Fibroblast of lung (primary cell): Measurements from ENCODE around the gene CACNA1E. TPM values are rescaled to one million over a fixed set of nuclear protein-coding genes. Genes with fewer than 3 reads are reported as not detected.

ENCODE experiments used
- DNase-seq, 2 donors: peaks; one replicate each; pipeline versions ENCODE4 v3.0.0 to v3.0.0-alpha.2; 2010; ENCODE audit warnings: low read depth in 2 of 2
- H2AFZ ChIP-seq: 2 replicates; pipeline ENCODE4 v1.5.1; 2012; ENCODE audit warnings: low read length, control low read depth, inconsistent platforms
- H3K27ac ChIP-seq: 2 replicates; pipeline ENCODE4 v1.5.1; 2011; ENCODE audit warnings: low read length, control low read depth; ENCODE audit not compliant: insufficient read depth
- H3K27me3 ChIP-seq: 2 replicates; pipeline ENCODE4 v1.5.1; 2011; ENCODE audit warnings: mild to moderate bottlenecking, low read length; ENCODE audit not compliant: control insufficient read depth, insufficient read depth
- H3K36me3 ChIP-seq: 2 replicates; pipeline ENCODE4 v1.5.1; 2011; ENCODE audit warnings: low read length; ENCODE audit not compliant: control insufficient read depth, insufficient read depth
- H3K4me1 ChIP-seq: 2 replicates; pipeline ENCODE4 v1.5.1; 2011; ENCODE audit warnings: low read length; ENCODE audit not compliant: control insufficient read depth, insufficient read depth; ENCODE audit errors: extremely low read depth
- H3K4me2 ChIP-seq: 2 replicates; pipeline ENCODE4 v1.5.1; 2011; ENCODE audit warnings: low read length, control low read depth; ENCODE audit not compliant: insufficient read depth; ENCODE audit errors: extremely low read depth
- H3K4me3 ChIP-seq, 4 experiments: fragments of 200-600 bp in 1 of 4; sonication (generic) in 1 of 4; replicated peaks in 1 of 4; 2 replicates each; pipeline ENCODE4 v1.5.1; 2011 to 2016; ENCODE audit warnings: low read length in 4 of 4, low read depth in 3 of 4, mild to moderate bottlenecking in 3 of 4, control low read depth in 2 of 4, inconsistent platforms in 1 of 4, mixed read lengths in 1 of 4; ENCODE audit not compliant: insufficient read depth in 1 of 4; ENCODE audit errors: control extremely low read depth in 1 of 4
- H3K79me2 ChIP-seq: 2 replicates; pipeline ENCODE4 v1.5.1; 2012; ENCODE audit warnings: mild to moderate bottlenecking, low read length, inconsistent platforms; ENCODE audit not compliant: control insufficient read depth, insufficient read depth
- H3K9ac ChIP-seq: 2 replicates; pipeline ENCODE4 v1.5.1; 2011; ENCODE audit warnings: mild to moderate bottlenecking, low read length, control low read depth; ENCODE audit not compliant: insufficient read depth
- H3K9me3 ChIP-seq: 2 replicates; pipeline ENCODE4 v1.5.1; 2012; ENCODE audit warnings: low read depth, low read length; ENCODE audit not compliant: control insufficient read depth, insufficient read depth
- H4K20me1 ChIP-seq: 2 replicates; pipeline ENCODE4 v1.5.1; 2011; ENCODE audit warnings: low read length; ENCODE audit not compliant: control insufficient read depth, insufficient read depth; ENCODE audit errors: extremely low read depth
- CTCF ChIP-seq, 2 donors: IDR thresholded peaks in 1 of 2; conservative IDR thresholded peaks in 1 of 2; 1 replicate in 1 of 2; 2 replicates in 1 of 2; pipeline ENCODE4 v1.5.1; 2011 to 2012; ENCODE audit warnings: low read length in 2 of 2, control low read depth in 1 of 2, inconsistent platforms in 1 of 2, low read depth in 1 of 2, mild to moderate bottlenecking in 1 of 2
- EZH2 ChIP-seq: IDR thresholded peaks from 2 replicates; pipeline ENCODE4 v1.5.1; 2012; ENCODE audit warnings: low read length, control low read depth, mild to moderate bottlenecking; ENCODE audit errors: missing control alignments
- polyA plus RNA-seq, 2 donors: library from polyadenylated mRNA; depleted of rRNA in 1 of 2; stranded (reverse) in 1 of 2; unstranded in 1 of 2; fragments of >200 nt; gene quantifications; 2 replicates each; pipeline ENCODE4 v1.2.1, GENCODE V29; 2011 to 2012; ENCODE audit warnings: missing spikeins in 1 of 2
- total RNA-seq: library from RNA; depleted of rRNA; stranded (reverse); fragments of >200 nt; gene quantifications from 2 replicates; pipeline ENCODE4 v1.2.1, GENCODE V29; 2014

CACNA1E gene
- total and polyA plus RNA-seq, 2 donors (not counting 1 experiment from before 2014, with no cell fraction given), result 0.01 TPM; not detected in 1

GRCh38 chr1:181517181-181517875, 34.0 kb downstream of the CACNA1E start:
- Histone ChIP-seq H3K79me2 (no peaks in the 10 kb centered on the region), H3K36me3 (no peaks in the 10 kb centered on the region), H3K27me3 (no peaks in the 10 kb centered on the region), H2AFZ (no peak overlapping the region), H3K9me3 (no peaks in the 10 kb centered on the region), H3K4me1 (no peaks in the 10 kb centered on the region), H3K9ac (no peak overlapping the region), H3K4me3 (no peak overlapping the region), H4K20me1 (no peaks in the 10 kb centered on the region), H3K27ac (no peak overlapping the region), H3K4me2 (no peak overlapping the region)
- no peak for TF ChIP-seq CTCF (conservative IDR thresholded peaks at IDR 0.05 in 1 of 2, IDR thresholded peaks at IDR 0.05 in 1 of 2; ENCODE audit: low read depth in 1 of 2, low read length in 2 of 2)
- TF ChIP-seq EZH2, result no peak
- no peak for DNase-seq

- H3K4me2 ChIP-seq, result no peak overlapping the region
- no peak overlapping the region for H3K27ac ChIP-seq
These were observed 34.8 kb downstream of the CACNA1E start for GRCh38 chr1:181518152-181518551.

GRCh38 chr1:181522864-181523263, 39.5 kb downstream of the CACNA1E start:
- Histone ChIP-seq H4K20me1 (no peaks in the 10 kb centered on the region), H3K4me3 (no peak overlapping the region), H3K9me3 (no peaks in the 10 kb centered on the region), H3K27ac (no peak overlapping the region), H2AFZ (no peak overlapping the region), H3K4me1 (no peaks in the 10 kb centered on the region), H3K36me3 (no peaks in the 10 kb centered on the region), H3K9ac (no peak overlapping the region), H3K4me2 (no peak overlapping the region), H3K79me2 (no peaks in the 10 kb centered on the region), H3K27me3 (no peaks in the 10 kb centered on the region)
- DNase-seq, result no peak
- TF ChIP-seq CTCF (conservative IDR thresholded peaks at IDR 0.05 in 1 of 2, IDR thresholded peaks at IDR 0.05 in 1 of 2; ENCODE audit: low read depth in 1 of 2, low read length in 2 of 2) (no peak), EZH2 (no peak)

More at GRCh38 chr1:181518152-181518551, 34.8 kb downstream of the CACNA1E start:
- Histone ChIP-seq H3K9ac (no peak overlapping the region), H4K20me1 (no peaks in the 10 kb centered on the region), H3K27me3 (no peaks in the 10 kb centered on the region), H3K4me3 (no peak overlapping the region), H3K36me3 (no peaks in the 10 kb centered on the region), H3K9me3 (no peaks in the 10 kb centered on the region), H2AFZ (no peak overlapping the region), H3K4me1 (no peaks in the 10 kb centered on the region), H3K79me2 (no peaks in the 10 kb centered on the region)
- TF ChIP-seq CTCF (conservative IDR thresholded peaks at IDR 0.05 in 1 of 2, IDR thresholded peaks at IDR 0.05 in 1 of 2; ENCODE audit: low read depth in 1 of 2, low read length in 2 of 2) (no peak), EZH2 (no peak)
- no peak for DNase-seq
